ENCODE data around the gene MED17. TPM values are rescaled to one million over a fixed set of nuclear protein-coding genes. Genes with fewer than 3 reads are reported as not detected.

The MED17 gene
- total and polyA plus RNA-seq, 2 of the 13 experiments (the other 11 are each of a cell fraction or from before 2014, with no cell fraction given) = 23.1 to 37.0 TPM

DNA sequence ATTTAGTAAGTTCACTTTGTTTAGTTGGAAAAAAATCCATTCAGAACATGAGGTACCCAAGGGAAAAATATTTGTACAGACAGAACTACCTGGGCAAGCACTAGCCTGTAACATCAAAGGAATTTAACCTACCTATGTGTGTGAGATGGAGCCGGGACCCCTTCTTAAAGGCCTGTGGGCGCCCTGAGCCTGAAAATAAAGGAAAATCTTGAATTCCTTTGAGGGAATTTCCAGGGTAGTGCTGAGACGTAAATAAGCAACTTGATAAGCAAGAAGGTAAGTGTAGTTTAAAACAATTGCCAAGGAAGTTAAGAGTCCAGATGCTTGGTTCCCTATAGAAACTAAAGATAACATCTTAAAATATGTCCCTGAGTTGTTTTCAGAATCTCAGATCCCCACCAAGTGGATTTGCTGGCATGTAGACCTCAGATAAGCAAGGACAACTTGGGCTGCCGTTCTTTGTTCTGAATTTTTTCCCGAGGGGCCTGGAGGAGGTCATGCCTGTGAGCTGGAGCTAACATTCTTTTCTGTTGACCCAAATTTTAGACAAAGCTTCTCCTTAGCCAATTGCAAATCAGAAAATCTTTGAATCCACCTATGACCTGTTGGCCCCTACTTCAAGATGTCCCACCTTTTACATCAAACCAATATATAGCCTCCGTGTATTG lies 31.0 kb downstream of the MED17 start:
- ChIA-PET POLR2A (no interaction called here), CTCF (ENCODE audit: low intra/inter-chr PET ratio, low total read pairs) (no interaction called here)
- FAIRE-seq (no peak), ATAC-seq (no peak), DNase-seq (ENCODE audit: low spot score) (no peak)
- no peaks in the 10 kb centered on the region for H3K27me3 ChIP-seq (ENCODE audit: control insufficient read depth in 1 of 2, insufficient read depth in 2 of 2, low read length in 2 of 2)
- TF ChIP-seq HNRNPUL1 (IDR thresholded peaks at IDR 0.05; ENCODE audit: low read depth, low read length) = no peak
- no peak for TF ChIP-seq SYNCRIP (IDR thresholded peaks at IDR 0.05; ENCODE audit: insufficient read depth, low read depth, low read length)
- no peak for TF ChIP-seq SMARCE1 (IDR thresholded peaks at IDR 0.05; ENCODE audit: borderline replicate concordance)
- TF ChIP-seq ZNF839 (CRISPR knock-in tag; IDR thresholded peaks at IDR 0.05; ENCODE audit: borderline replicate concordance) = no peak
- TF ChIP-seq, protein P1, sequence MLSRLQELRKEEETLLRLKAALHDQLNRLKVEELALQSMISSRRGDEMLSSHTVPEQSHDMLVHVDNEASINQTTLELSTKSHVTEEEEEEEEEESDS (CRISPR knock-in tag; IDR thresholded peaks at IDR 0.05; ENCODE audit: borderline replicate concordance) = no peak
- no peak for TF ChIP-seq ARNT (IDR thresholded peaks at IDR 0.05)
- TF ChIP-seq BCL6 (CRISPR knock-in tag; IDR thresholded peaks at IDR 0.05) = no peak
- no peak for TF ChIP-seq CEBPB (IDR thresholded peaks at IDR 0.05; ENCODE audit: borderline replicate concordance, low read depth, low read length)
- no peak for TF ChIP-seq SRSF1 (optimal IDR thresholded peaks at IDR 0.05; ENCODE audit: low read depth, low read length)
- TF ChIP-seq PCBP1 (IDR thresholded peaks at IDR 0.05; ENCODE audit: borderline replicate concordance, low read depth, low read length) = no peak
- no peak for TF ChIP-seq YEATS4 (CRISPR knock-in tag; IDR thresholded peaks at IDR 0.05; ENCODE audit: borderline replicate concordance)
- no peak for TF ChIP-seq FOSL1 (CRISPR knock-in tag; IDR thresholded peaks at IDR 0.05; ENCODE audit: borderline replicate concordance)
- no peak for TF ChIP-seq PITX1 (CRISPR knock-in tag; IDR thresholded peaks at IDR 0.05)
- TF ChIP-seq MLLT10 (CRISPR knock-in tag; IDR thresholded peaks at IDR 0.05) = no peak
- TF ChIP-seq, protein P2, sequence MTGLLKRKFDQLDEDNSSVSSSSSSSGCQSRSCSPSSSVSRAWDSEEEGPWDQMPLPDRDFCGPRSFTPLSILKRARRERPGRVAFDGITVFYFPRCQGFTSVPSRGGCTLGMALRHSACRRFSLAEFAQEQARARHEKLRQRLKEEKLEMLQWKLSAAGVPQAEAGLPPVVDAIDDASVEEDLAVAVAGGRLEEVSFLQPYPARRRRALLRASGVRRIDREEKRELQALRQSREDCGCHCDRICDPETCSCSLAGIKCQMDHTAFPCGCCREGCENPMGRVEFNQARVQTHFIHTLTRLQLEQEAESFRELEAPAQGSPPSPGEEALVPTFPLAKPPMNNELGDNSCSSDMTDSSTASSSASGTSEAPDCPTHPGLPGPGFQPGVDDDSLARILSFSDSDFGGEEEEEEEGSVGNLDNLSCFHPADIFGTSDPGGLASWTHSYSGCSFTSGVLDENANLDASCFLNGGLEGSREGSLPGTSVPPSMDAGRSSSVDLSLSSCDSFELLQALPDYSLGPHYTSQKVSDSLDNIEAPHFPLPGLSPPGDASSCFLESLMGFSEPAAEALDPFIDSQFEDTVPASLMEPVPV (CRISPR knock-in tag; IDR thresholded peaks at IDR 0.05) = no peak
- intact Hi-C loops (cut with micrococcal nuclease; ENCODE audit: unreplicated experiment) = no loop called here
- H3K9ac ChIP-seq (ENCODE audit: insufficient read depth, low read depth, low read length) = no peak overlapping the region
- no peak overlapping the region for H3K4me3 ChIP-seq (replicated peaks in 1 of 3; ENCODE audit: insufficient read depth in 1 of 3, low read depth in 2 of 3, low read length in 3 of 3)
- no peak overlapping the region for H3K27ac ChIP-seq (ENCODE audit: extremely low read length, insufficient read depth, low read length)
- BruUV-seq (replicated peaks) = no TSS peak
- peaks cover 3 to 40% of the 10 kb centered on the region in 2 experiments; a peak in 4 of 5 replicates for H3K36me3 ChIP-seq (replicated peaks in 1 of 2; ENCODE audit: control insufficient read depth in 1 of 2, insufficient read depth in 2 of 2, low read length in 2 of 2)
- no peak overlapping the region for H2AFZ ChIP-seq (ENCODE audit: low read length)
- in situ Hi-C loops (cut with HindIII; ENCODE audit: extremely low pct_ligation_motif_present, low pct_unique_long_range_greater_than_20kb) = no loop called here
- H4K20me1 ChIP-seq (ENCODE audit: insufficient read depth, low read length) = no peaks in the 10 kb centered on the region
- H3K4me2 ChIP-seq (ENCODE audit: low read depth, low read length) = no peak overlapping the region
- no peaks in the 10 kb centered on the region for H3K79me2 ChIP-seq (ENCODE audit: insufficient read depth, low read length)
- no peaks in the 10 kb centered on the region for H3K9me3 ChIP-seq (ENCODE audit: low read length)
- 99% methylated on average over 6 of the region's 6 CpGs for WGBS (ENCODE audit: low lambda C conversion rate)
- H3K4me1 ChIP-seq (ENCODE audit: insufficient read depth, low read length) = peaks cover 2% of the 10 kb centered on the region

Measured in HepG2 (cell line).